HG03354 (cell line): ENCODE results near the gene ZBED4.
A peak's percentile ranks its signal among the peaks of the same experiment; 100 is the strongest.
"Not testable (repeated sequence)": the region's sequence is repeated elsewhere in the genome, so short reads cannot be mapped to it uniquely, and the experiment has no call there.

Experiments
- ATAC-seq: cut with Tn5 transposase; IDR thresholded peaks from one replicate; pipeline ENCODE4 v1.9.1; 2021; ENCODE audit warnings: mild to moderate bottlenecking; ENCODE audit not compliant: unreplicated experiment, poor library complexity, severe bottlenecking

Gene ZBED4

DNA sequence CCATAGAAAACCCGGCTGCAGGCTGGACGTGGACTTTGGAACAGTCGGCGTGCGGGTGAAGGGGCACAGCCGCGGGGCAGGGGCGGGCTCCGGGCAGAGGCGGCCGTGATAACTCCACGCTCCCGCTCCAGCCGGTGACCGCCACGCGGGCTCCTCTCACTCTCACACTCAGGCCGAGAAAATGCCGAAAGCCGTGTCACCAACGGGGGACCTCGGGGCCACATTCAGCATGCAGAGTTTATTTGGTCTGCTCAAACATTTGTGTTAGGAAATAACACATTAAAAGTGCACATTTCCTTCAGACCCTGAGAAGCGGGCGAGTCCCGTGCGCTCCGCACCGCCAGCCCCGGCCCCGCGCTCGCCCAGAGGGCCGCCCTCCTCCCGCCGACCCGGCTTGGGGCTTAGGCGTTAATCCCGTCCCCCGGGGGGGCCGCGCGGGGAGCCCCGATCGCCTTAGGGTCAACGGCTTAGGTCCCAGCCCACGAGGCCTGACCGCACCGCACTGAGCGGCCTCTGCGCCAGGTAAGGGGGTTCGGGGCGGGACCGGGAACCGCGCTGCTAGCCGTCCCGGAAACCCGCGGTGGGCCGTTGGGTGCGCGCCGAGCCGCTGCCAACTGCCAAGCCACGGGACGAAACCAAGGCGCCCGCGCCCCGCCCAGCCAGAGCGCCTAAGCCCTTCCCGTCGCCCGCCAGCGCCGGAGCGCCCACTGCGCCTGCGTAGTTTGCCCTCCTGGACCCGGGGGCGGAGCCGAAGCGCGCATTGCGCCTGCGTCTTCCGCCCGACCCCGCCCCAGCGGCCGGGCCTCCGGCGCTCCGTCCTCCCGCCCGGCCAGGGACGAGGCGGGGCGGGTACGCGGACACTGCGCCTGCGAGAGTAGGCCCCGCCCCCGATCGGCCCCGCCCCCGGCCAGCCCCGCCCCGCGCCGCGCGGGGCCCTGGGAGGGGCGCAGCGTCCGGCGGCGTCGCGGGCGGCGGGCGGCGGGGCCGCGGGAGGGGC is at the start of gene ZBED4:
Gene ZBED4 (plus strand): TSS at position 947 of the 997 bp plus-strand sequence. CDS start 29,819 bp downstream, outside the sequence.
- ATAC-seq, result peak; percentile 76

DNA sequence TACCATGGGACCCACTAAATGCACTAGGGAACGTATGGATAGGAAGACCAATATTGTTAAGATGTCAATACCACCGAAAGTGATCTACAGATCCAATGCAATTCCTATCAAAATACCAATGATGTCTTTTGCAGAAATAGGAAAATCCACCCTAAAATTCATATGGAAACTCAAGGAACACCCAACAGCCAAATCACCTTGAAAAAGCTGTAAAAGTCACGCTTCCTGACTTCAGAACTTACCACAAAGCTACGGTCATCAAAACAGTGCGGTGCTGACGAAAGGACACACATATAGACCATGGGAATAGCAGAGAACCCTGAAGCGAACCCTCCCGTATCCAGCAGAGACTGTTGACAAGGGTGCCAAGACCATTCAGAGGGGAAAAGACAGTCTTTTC is 46.5 kb upstream of the ZBED4 start:
- no peak for ATAC-seq

DNA sequence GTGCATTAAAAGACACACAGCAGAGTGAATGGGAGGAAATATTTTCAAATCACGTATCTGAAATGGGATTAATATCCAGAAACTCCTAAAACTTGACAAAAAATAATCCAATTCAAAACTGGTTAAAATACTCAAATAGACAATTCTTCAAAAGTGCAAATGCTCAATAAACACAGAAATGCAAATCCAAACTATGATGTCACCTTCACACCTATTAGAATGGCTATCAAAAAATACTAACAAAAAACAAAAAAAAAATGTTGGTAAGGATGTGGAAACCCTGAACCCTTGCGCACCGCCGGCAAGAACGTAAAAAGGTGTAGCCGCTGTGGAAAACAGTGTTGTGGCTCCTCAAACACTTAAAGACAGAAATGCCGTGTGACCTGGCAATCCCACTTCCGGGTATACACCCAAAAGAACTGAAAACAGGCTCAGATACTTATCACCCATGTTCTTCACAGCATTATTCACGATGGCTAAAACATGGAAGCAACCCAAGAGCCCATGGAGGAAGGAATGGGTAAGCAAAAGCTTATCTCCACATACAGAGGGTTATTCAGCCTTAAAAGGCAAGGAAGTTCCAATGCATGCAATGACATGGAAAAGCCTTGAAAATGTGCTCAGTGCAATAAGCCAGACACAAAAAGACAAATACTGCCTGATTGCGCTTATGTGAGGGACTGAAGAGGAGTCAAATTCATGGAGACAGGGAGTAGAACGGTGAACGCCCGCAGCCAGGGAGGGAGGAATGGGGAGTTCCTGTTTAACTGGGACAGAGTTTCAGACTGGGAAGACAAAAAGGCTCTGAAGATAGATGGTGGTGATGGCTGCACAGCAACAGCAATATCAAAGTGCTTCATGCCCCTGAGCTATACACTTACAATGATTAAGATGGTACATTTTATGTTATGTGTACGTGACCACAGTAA is 45.6 kb upstream of the ZBED4 start:
- no peak for ATAC-seq

GRCh38 chr22:49810363-49811019 is 43.2 kb upstream of the ZBED4 start:
- no peak for ATAC-seq

DNA sequence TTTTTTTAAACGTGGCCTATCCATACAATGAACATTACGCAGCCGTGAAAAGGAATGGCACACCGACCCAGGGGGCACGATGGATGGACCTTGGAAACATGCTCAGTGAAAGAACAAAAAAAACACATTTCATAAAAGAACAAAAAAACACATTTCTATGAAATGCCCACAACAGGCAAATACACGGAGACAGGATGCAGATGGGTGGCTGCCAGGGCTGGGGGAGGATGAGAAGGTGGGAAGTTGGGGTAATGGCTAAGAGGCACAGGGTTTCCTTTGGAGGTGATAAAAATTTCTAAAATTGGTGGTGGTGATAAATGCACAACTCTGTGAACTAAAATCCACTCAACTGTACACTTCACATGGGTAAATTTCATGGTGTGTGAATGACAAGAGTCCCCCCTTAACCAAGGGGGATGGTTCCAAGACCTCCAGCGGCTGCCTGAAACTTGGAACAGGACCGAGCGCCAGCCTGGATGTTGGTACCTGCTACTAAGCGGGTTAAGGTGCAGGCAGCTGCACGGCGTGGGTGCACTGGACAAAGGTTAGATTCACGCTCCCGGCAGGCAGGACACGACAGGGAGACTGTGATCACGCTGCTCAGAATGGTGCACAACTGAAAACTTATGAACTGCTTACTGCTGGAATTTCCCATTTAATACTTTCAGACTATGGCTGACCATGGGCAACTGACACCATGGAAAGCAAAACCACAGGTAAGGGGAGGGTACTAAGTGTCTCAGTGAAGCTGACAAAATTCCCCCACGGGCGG is 42.4 kb upstream of the ZBED4 start:
- ATAC-seq, result no peak

DNA sequence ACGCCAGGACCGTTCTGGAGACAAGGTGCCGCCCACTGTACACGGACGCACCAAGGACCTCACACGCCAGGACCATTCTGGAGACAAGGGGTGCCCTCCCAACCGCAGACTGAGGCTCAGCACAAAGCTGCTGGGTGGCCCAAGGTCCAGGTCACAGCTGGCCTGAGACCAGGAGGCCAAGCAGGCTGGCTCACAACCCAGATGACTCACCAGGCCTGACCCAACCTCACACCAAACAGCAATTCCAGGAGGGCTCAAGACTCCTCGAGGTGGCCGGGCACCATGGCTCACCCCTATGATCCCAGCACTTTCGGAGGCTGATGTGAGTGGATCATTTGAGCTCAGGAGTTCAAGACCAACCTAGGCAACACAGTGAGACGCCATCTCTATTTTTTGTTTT is 40.8 kb upstream of the ZBED4 start:
- no peak for ATAC-seq

DNA sequence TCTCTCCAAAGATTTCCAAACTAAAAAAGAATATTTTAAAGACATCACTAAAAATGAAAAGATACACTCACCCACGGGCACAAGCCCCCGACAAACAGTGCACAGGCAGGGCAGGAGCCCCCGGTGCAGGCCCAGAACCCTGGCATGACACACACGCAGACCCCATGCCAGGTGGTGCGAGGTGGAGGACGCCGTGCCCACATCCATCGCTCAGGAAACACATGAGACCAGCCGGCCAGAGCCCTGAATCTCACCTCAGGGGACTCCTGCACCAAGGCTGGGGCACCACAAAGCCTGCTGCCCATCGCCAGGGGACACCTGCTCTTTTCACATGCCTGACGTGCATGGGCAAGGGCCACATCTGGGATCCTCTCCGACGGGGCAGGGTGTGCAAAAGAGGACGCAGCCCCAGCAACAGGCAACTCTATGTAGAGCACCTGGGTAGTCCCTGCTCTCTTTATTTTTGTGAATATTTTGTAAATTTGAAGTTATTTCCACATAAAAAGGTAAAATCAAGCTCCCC is 39.4 kb upstream of the ZBED4 start:
- ATAC-seq, result no peak

DNA sequence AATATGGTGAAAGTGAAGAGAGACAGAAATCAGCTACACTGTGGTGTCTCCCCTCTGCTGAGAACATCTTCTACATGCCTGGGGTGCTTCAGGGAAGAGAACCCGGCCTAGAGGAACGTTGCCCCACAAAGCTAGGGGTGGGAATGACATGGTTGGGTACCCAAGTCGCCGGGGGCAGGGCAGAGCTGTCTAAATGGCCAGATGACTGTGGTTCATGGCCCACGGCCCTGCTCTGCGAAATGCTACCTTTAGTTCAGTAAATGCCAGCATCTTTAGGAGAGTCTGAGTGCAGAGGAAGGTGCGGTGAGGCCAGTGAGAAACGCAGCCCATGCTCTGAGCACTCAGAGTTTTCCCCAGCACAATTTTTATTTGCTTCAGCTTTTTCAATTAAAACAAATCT is 38.8 kb upstream of the ZBED4 start:
- no peak for ATAC-seq

DNA sequence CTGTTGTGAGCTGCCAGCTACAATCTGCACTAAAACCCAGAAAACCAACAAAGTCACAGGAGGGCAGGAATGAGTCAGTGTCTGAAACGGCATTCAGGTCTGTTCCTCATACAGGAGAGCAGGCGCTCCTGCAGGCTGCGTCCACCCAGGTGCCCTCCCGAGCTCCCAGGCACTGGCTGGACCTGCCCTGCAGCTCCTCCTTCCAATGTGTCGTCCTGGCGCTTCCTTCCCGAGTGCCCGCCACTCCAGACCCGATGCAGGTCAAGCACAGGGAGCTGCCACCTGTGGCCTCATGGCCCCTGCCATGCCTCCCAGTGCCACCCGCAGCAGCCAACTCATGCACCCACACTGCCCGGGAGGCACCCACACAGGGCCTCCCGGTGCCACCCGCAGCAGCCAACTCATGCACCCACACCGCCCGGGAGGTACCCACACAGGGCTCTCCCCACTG is 38.0 kb upstream of the ZBED4 start:
- ATAC-seq, result no peak

DNA sequence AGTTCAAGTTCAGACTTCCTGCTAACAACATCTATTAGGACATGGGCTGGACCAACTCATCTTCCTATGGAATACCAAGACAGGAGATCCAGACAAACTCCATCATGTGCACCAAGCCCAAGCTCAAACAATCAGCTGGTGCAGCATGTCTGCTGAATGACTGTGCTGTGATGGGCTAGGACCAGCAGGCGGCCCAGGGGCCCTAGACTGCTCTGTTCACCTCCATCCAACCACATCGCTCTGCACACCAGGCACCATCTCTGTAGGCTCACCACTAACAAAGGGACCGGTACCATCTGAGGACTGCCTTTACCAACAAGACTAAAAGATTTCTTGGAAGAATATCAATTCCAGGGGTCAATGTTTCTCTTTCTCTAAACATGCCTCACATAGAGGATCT is 36.3 kb upstream of the ZBED4 start:
- ATAC-seq, result no peak

GRCh38 chr22:49820984-49821383 is 32.7 kb upstream of the ZBED4 start:
- no peak for ATAC-seq

DNA sequence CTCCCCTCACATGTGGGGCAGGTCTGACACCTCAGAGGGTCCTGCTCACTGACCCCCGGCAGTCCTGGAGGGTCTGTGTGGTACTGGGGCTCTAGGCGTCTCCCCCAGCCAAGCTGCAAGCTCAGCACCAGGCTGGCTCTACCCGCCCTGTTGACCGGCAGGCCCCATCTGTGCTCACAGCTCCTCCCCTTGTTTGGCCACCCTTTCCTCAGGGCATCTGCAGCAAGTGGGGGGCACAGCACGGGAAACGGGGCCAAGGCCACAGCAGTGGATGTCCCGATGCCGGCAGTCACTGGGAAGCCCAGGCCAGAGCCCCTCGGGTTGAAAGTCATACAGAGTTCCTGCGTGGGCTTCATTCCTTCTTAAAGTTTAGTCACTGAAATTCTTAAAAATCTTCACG is 31.9 kb upstream of the ZBED4 start:
- not testable (repeated sequence) for ATAC-seq

DNA sequence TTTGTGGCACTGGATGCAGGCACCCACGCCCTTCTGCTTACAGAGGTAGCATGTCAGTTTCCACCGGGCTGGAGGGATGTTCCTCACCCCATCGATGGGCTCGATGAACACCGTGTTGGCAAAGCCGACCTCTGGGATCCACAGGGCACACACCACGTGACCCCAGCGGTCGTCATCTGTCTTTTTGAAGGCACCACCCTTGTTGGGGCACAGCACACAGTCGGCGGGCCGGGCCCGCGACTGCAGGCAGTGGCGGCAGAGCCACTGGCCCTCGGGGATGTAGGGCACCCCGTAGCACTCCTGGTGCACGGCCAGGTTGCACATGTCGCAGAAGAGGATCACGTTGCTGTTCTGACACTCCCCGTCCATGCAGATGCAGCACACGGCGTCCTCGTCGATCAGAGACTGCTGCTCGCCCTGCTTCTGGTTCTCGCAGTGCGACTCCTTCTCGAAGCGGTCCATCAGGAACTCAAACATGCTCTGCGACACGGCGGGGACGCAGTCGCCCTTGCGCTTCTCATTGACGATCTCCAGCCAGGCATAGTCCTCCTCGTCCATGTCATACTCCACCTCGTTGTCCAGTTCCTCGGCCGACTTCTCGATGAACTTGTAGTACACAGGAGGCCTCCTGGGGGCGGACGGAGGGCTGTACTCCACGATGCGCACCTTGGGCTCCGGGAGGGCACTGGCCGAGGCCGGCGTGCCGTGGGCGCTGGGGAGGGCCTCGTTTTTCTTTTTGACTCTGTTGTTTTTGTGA is 30.2 kb upstream of the ZBED4 start:
- ATAC-seq, result no peak

GRCh38 chr22:49824185-49824925 is 29.3 kb upstream of the ZBED4 start:
- no peak for ATAC-seq

DNA sequence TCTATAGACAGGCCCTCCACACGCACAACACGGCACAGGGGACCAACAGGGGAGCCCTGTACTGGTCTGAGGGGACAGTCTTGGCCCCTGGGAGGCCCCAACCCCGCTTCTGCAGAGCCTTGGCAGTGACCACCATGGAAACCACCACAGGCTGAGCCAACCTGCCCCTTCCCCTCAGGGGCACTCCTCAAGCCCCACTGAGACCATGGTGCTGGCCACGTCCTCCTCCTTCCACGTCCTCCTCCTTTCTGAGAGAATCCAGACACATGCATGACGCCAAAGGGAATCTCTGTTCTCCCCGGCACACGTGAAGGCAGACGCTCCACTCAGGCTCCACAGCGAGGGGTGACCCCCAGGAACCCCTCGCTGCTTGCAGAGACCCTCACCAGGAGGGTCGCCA is 28.7 kb upstream of the ZBED4 start:
- no peak for ATAC-seq

GRCh38 chr22:49825436-49825835 is 28.2 kb upstream of the ZBED4 start:
- ATAC-seq, result no peak

- no peak for ATAC-seq
Measured at GRCh38 chr22:49825944-49826602, 27.6 kb upstream of the ZBED4 start.
